ENCODE data around the gene LSM7. TPM values are rescaled to one million over a fixed set of nuclear protein-coding genes. Genes with fewer than 3 reads are reported as not detected.

Gene LSM7
- total RNA-seq, 2 experiments from 2014 or later = 154 to 162 TPM

GRCh38 chr19:2333027-2333806, 4.8 kb upstream of the LSM7 start:
- peaks cover 9% of the 10 kb centered on the region for H3K9me3 Mint-ChIP-seq
- peaks cover 13% of the 10 kb centered on the region for H3K36me3 Mint-ChIP-seq (ENCODE audit: low read depth)
- H3K4me1 Mint-ChIP-seq (ENCODE audit: low read depth) = peaks cover 47% of the 10 kb centered on the region
- no peak overlapping the region for H3K4me3 Mint-ChIP-seq
- intact Hi-C loops (cut with micrococcal nuclease) = no loop called here
- ATAC-seq (no peak), DNase-seq (no peak)
- CTCF ChIA-PET = no interaction called here
- POLR2A ChIA-PET = interaction anchor here (0.9 kb wide), 1 partner anchor 9 kb away, joined by 3 read pairs; no protein-coding TSS in a partner anchor
- no peaks in the 10 kb centered on the region for H3K27me3 Mint-ChIP-seq
- no peak for TF ChIP-seq CTCF (IDR thresholded peaks at IDR 0.05)
- peak overlapping the region; percentile 69 for H3K27ac Mint-ChIP-seq

GRCh38 chr19:2332341-2333026, 4.1 kb upstream of the LSM7 start:
- H3K27me3 Mint-ChIP-seq = no peaks in the 10 kb centered on the region
- CTCF ChIA-PET = interaction anchor here (1.7 kb wide), 1 partner anchor 60 kb away, joined by 8 read pairs; no protein-coding TSS in a partner anchor
- H3K9me3 Mint-ChIP-seq = peaks cover 9% of the 10 kb centered on the region
- peak overlapping the region; percentile 91 for H3K27ac Mint-ChIP-seq
- TF ChIP-seq CTCF (IDR thresholded peaks at IDR 0.05) = no peak
- H3K36me3 Mint-ChIP-seq (ENCODE audit: low read depth) = peaks cover 18% of the 10 kb centered on the region
- ATAC-seq = peak; percentile 54
- H3K4me3 Mint-ChIP-seq = peak overlapping the region; percentile 59
- POLR2A ChIA-PET = interaction anchor here (0.9 to 1.0 kb wide), 2 partner anchors 8 to 279 kb away, joined by 3 read pairs; no protein-coding TSS in a partner anchor
- peaks cover 50% of the 10 kb centered on the region for H3K4me1 Mint-ChIP-seq (ENCODE audit: low read depth)
- peak; percentile 78 for DNase-seq
- intact Hi-C loops (cut with micrococcal nuclease) = no loop called here

GRCh38 chr19:2331601-2332246, 3.3 kb upstream of the LSM7 start:
- intact Hi-C loops (cut with micrococcal nuclease) = no loop called here
- Mint-ChIP-seq H3K27me3 (no peaks in the 10 kb centered on the region), H3K4me3 (peak overlapping the region; percentile 59), H3K27ac (peak overlapping the region; percentile 91), H3K4me1 (ENCODE audit: low read depth) (peaks cover 58% of the 10 kb centered on the region), H3K36me3 (ENCODE audit: low read depth) (peaks cover 26% of the 10 kb centered on the region), H3K9me3 (peaks cover 9% of the 10 kb centered on the region)
- TF ChIP-seq CTCF (IDR thresholded peaks at IDR 0.05) = no peak
- ChIA-PET CTCF (interaction anchor here (1.7 kb wide), 1 partner anchor 60 kb away, joined by 8 read pairs; no protein-coding TSS in a partner anchor), POLR2A (interaction anchor here (0.5 to 1.0 kb wide), 2 partner anchors 52 to 280 kb away, joined by 3 to 4 read pairs; no protein-coding TSS in a partner anchor)
- ATAC-seq = no peak
- no peak for DNase-seq

- intact Hi-C loops (cut with micrococcal nuclease) = no loop called here
- Mint-ChIP-seq H3K36me3 (ENCODE audit: low read depth) (peaks cover 28% of the 10 kb centered on the region), H3K27ac (peak overlapping the region; percentile 49), H3K4me1 (ENCODE audit: low read depth) (peaks cover 58% of the 10 kb centered on the region), H3K4me3 (peak overlapping the region; percentile 31), H3K27me3 (no peaks in the 10 kb centered on the region), H3K9me3 (peaks cover 3% of the 10 kb centered on the region)
- CTCF ChIA-PET = interaction anchor here (1.1 to 1.2 kb wide), 2 partner anchors 35 to 280 kb away, joined by 3 read pairs; no protein-coding TSS in a partner anchor
- POLR2A ChIA-PET = interaction anchor here (2.1 kb wide), 1 partner anchor 14 kb away, joined by 7 read pairs; no protein-coding TSS in a partner anchor
- TF ChIP-seq CTCF (IDR thresholded peaks at IDR 0.05) = no peak
- no peak for DNase-seq
- ATAC-seq = no peak
Measured at GRCh38 chr19:2330632-2331284, 2.4 kb upstream of the LSM7 start.

Data from activated CD8-positive, alpha-beta T cell treated with anti-CD3 and anti-CD28 coated beads for 36 hours (primary cell).